Measurements from ENCODE around the gene ADAMTSL1. TPM values are rescaled to one million over a fixed set of nuclear protein-coding genes. Genes with fewer than 3 reads are reported as not detected.

Gene ADAMTSL1
- total RNA-seq, 1 experiment from 2014 or later, result not detected

DNA sequence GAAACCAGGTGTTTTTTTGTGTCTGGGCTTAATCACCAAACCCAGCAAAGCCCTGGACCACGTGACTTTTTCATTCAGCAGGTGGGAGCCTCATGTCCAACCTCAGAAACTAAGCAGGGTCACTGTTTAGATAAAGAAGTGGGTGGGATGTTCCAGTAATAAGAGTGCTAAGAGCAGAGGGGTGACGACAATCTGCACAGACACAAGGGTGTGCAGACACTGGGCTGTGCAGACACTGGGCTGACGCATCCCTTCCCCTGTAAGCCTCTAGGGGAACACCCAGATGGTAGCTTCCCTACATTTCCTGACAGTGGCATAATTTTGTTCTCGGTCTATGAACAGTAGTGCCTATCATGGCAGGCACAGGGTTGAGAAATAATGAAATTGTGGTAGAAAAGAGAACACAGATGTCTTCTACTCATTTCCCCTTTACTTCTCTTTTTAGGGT, 474.0 kb downstream of the ADAMTSL1 start:
- ChIA-PET POLR2A (no interaction called here), CTCF (no interaction called here)
- in situ Hi-C loops (cut with HindIII; ENCODE audit: low pct_unique_long_range_greater_than_20kb, low sequenced_read_pairs) (no loop called here), intact Hi-C loops (cut with micrococcal nuclease; ENCODE audit: unreplicated experiment) (no loop called here)
- DNase-seq (ENCODE audit: low read depth, low spot score), result no peak
- no peaks in the 10 kb centered on the region for H3K27me3 ChIP-seq (ENCODE audit: control insufficient read depth, insufficient read depth, low read length)
- no peak for TF ChIP-seq POLR2AphosphoS5 (IDR thresholded peaks at IDR 0.05; ENCODE audit: low read depth, low read length)
- no peak for TF ChIP-seq TCF7L2 (IDR thresholded peaks at IDR 0.05; ENCODE audit: low read depth, low read length)
- ATAC-seq, result no peak
- no peak overlapping the region for H3K4me3 ChIP-seq (ENCODE audit: low read depth in 2 of 2, low read length in 2 of 2)
- BruUV-seq (replicated peaks), result no TSS peak
- H3K36me3 ChIP-seq (ENCODE audit: control insufficient read depth, insufficient read depth, low read length), result no peaks in the 10 kb centered on the region
- no peaks in the 10 kb centered on the region for H3K9me3 ChIP-seq (ENCODE audit: control insufficient read depth, insufficient read depth, low read depth, low read length)
- no peaks in the 10 kb centered on the region for H3K4me1 ChIP-seq (ENCODE audit: control insufficient read depth, insufficient read depth, low read length)
- H3K27ac ChIP-seq (ENCODE audit: low read length), result no peak overlapping the region

DNA sequence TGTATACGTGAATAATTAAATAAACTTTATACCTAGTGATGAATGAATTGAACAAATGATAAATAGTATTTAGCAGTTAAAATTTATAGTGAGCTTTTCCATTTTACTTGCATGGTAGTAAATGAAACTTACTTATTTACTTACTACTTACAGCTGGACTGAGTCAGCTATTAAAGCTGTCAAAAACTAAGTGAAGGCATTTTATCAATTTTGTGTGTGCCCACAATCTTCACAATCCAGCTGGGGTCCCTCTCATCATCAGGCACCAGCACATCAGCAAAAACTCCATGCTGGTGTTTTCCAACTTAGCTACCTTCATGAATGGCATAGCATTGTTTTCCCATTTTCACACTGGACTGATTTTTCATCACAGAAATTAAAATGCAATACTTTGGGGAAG, 478.0 kb downstream of the ADAMTSL1 start:
- CTCF ChIA-PET, result no interaction called here
- in situ Hi-C loops (cut with HindIII; ENCODE audit: low pct_unique_long_range_greater_than_20kb, low sequenced_read_pairs), result no loop called here
- ATAC-seq, result no peak

DNA sequence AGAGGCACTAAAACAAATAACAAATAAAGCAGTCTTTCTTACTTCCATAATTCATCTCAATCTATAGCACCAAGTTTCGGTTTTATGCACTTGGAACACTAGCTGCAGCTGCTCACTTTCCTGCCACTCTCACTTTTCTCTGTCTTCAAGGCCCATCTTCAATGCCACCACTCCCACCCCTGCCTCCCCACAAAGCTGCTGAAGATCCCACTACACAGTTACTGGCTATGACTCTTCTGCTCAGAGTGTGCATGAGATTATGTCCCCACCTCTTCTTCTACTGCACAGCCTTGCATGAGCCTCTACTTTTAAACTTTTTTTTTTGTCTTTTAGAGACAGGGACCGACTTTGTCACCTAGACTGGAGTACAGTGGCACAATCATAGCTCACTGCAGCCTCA, 481.7 kb downstream of the ADAMTSL1 start:
- BruUV-seq (replicated peaks), result no TSS peak
- DNase-seq (ENCODE audit: low read depth, low spot score) (no peak), ATAC-seq (no peak)
- CTCF ChIA-PET, result no interaction called here
- Histone ChIP-seq H3K9me3 (ENCODE audit: control insufficient read depth, insufficient read depth, low read depth, low read length) (no peaks in the 10 kb centered on the region), H3K4me3 (ENCODE audit: low read depth in 2 of 2, low read length in 2 of 2) (no peak overlapping the region), H3K27ac (ENCODE audit: low read length) (no peak overlapping the region), H3K4me1 (ENCODE audit: control insufficient read depth, insufficient read depth, low read length) (no peaks in the 10 kb centered on the region), H3K27me3 (ENCODE audit: control insufficient read depth, insufficient read depth, low read length) (no peaks in the 10 kb centered on the region), H3K36me3 (ENCODE audit: control insufficient read depth, insufficient read depth, low read length) (no peaks in the 10 kb centered on the region)
- in situ Hi-C loops (cut with HindIII; ENCODE audit: low pct_unique_long_range_greater_than_20kb, low sequenced_read_pairs) (no loop called here), intact Hi-C loops (cut with micrococcal nuclease; ENCODE audit: unreplicated experiment) (no loop called here)
- POLR2A ChIA-PET, result no interaction called here
- TF ChIP-seq TCF7L2 (IDR thresholded peaks at IDR 0.05; ENCODE audit: low read depth, low read length), result no peak
- TF ChIP-seq, protein P1, sequence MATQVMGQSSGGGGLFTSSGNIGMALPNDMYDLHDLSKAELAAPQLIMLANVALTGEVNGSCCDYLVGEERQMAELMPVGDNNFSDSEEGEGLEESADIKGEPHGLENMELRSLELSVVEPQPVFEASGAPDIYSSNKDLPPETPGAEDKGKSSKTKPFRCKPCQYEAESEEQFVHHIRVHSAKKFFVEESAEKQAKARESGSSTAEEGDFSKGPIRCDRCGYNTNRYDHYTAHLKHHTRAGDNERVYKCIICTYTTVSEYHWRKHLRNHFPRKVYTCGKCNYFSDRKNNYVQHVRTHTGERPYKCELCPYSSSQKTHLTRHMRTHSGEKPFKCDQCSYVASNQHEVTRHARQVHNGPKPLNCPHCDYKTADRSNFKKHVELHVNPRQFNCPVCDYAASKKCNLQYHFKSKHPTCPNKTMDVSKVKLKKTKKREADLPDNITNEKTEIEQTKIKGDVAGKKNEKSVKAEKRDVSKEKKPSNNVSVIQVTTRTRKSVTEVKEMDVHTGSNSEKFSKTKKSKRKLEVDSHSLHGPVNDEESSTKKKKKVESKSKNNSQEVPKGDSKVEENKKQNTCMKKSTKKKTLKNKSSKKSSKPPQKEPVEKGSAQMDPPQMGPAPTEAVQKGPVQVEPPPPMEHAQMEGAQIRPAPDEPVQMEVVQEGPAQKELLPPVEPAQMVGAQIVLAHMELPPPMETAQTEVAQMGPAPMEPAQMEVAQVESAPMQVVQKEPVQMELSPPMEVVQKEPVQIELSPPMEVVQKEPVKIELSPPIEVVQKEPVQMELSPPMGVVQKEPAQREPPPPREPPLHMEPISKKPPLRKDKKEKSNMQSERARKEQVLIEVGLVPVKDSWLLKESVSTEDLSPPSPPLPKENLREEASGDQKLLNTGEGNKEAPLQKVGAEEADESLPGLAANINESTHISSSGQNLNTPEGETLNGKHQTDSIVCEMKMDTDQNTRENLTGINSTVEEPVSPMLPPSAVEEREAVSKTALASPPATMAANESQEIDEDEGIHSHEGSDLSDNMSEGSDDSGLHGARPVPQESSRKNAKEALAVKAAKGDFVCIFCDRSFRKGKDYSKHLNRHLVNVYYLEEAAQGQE (IDR thresholded peaks at IDR 0.05; ENCODE audit: insufficient read depth in 1 of 2, low read depth in 2 of 2, low read length in 1 of 2), result no peak
- TF ChIP-seq SIN3A (IDR thresholded peaks at IDR 0.05; ENCODE audit: borderline replicate concordance, insufficient read depth, low read depth, low read length), result no peak

More for the DNA sequence above, 478.0 kb downstream of the ADAMTSL1 start:
- POLR2A ChIA-PET, result no interaction called here
- TF ChIP-seq TCF7L2 (IDR thresholded peaks at IDR 0.05; ENCODE audit: low read depth, low read length) (no peak), SIN3A (IDR thresholded peaks at IDR 0.05; ENCODE audit: borderline replicate concordance, insufficient read depth, low read depth, low read length) (no peak), POLR2AphosphoS5 (IDR thresholded peaks at IDR 0.05; ENCODE audit: low read depth, low read length) (no peak)
- TF ChIP-seq, protein P1 (IDR thresholded peaks at IDR 0.05; ENCODE audit: insufficient read depth in 1 of 2, low read depth in 2 of 2, low read length in 1 of 2), result no peak
- TF ChIP-seq, protein P2, sequence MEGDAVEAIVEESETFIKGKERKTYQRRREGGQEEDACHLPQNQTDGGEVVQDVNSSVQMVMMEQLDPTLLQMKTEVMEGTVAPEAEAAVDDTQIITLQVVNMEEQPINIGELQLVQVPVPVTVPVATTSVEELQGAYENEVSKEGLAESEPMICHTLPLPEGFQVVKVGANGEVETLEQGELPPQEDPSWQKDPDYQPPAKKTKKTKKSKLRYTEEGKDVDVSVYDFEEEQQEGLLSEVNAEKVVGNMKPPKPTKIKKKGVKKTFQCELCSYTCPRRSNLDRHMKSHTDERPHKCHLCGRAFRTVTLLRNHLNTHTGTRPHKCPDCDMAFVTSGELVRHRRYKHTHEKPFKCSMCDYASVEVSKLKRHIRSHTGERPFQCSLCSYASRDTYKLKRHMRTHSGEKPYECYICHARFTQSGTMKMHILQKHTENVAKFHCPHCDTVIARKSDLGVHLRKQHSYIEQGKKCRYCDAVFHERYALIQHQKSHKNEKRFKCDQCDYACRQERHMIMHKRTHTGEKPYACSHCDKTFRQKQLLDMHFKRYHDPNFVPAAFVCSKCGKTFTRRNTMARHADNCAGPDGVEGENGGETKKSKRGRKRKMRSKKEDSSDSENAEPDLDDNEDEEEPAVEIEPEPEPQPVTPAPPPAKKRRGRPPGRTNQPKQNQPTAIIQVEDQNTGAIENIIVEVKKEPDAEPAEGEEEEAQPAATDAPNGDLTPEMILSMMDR (IDR thresholded peaks at IDR 0.05), result no peak
- Histone ChIP-seq H3K36me3 (ENCODE audit: control insufficient read depth, insufficient read depth, low read length) (no peaks in the 10 kb centered on the region), H3K27me3 (ENCODE audit: control insufficient read depth, insufficient read depth, low read length) (no peaks in the 10 kb centered on the region), H3K9me3 (ENCODE audit: control insufficient read depth, insufficient read depth, low read depth, low read length) (no peaks in the 10 kb centered on the region), H3K4me3 (ENCODE audit: low read depth in 2 of 2, low read length in 2 of 2) (no peak overlapping the region), H3K4me1 (ENCODE audit: control insufficient read depth, insufficient read depth, low read length) (no peaks in the 10 kb centered on the region), H3K27ac (ENCODE audit: low read length) (no peak overlapping the region)
- no TSS peak for BruUV-seq (replicated peaks)
- intact Hi-C loops (cut with micrococcal nuclease; ENCODE audit: unreplicated experiment), result no loop called here
- DNase-seq (ENCODE audit: low read depth, low spot score), result no peak

Measured in Panc1 (cell line).